Subcutaneous abdominal adipose tissue (tissue), 5 donors: ENCODE data around the gene VSNL1.

Source experiments
- H3K27ac ChIP-seq: one replicate; pipeline ENCODE4 v1.7.0; 2013; ENCODE audit warnings: low read depth, mild to moderate bottlenecking, inconsistent platforms, low read length, moderate library complexity
- H3K27me3 ChIP-seq, 5 donors: one replicate each; pipeline ENCODE4 v1.7.0; 2013; ENCODE audit warnings: low read length in 5 of 5, inconsistent platforms in 1 of 5; ENCODE audit not compliant: control insufficient read depth in 5 of 5, insufficient read depth in 4 of 5
- H3K36me3 ChIP-seq, 5 donors: one replicate each; pipeline ENCODE4 v1.7.0; 2013; ENCODE audit warnings: low read length in 5 of 5; ENCODE audit not compliant: control insufficient read depth in 5 of 5, insufficient read depth in 5 of 5
- H3K4me1 ChIP-seq, 5 donors: one replicate each; pipeline ENCODE4 v1.7.0; 2013; ENCODE audit warnings: low read length in 5 of 5, mild to moderate bottlenecking in 3 of 5, moderate library complexity in 1 of 5; ENCODE audit not compliant: control insufficient read depth in 5 of 5, insufficient read depth in 5 of 5
- H3K4me3 ChIP-seq, 5 donors: one replicate each; pipeline ENCODE4 v1.7.0; 2013; ENCODE audit warnings: low read length in 5 of 5, low read depth in 1 of 5
- H3K9ac ChIP-seq, 5 donors: one replicate each; pipeline ENCODE4 v1.7.0; 2013; ENCODE audit warnings: low read length in 5 of 5, mild to moderate bottlenecking in 4 of 5, moderate library complexity in 3 of 5
- H3K9me3 ChIP-seq, 5 donors: one replicate each; pipeline ENCODE4 v1.7.0; 2013; ENCODE audit warnings: low read length in 5 of 5; ENCODE audit not compliant: control insufficient read depth in 5 of 5
- donor health status: healthy.
- donor health status: healthy.
- donor health status: healthy.
- donor health status: healthy.
- donor health status: healthy.

The VSNL1 gene

DNA sequence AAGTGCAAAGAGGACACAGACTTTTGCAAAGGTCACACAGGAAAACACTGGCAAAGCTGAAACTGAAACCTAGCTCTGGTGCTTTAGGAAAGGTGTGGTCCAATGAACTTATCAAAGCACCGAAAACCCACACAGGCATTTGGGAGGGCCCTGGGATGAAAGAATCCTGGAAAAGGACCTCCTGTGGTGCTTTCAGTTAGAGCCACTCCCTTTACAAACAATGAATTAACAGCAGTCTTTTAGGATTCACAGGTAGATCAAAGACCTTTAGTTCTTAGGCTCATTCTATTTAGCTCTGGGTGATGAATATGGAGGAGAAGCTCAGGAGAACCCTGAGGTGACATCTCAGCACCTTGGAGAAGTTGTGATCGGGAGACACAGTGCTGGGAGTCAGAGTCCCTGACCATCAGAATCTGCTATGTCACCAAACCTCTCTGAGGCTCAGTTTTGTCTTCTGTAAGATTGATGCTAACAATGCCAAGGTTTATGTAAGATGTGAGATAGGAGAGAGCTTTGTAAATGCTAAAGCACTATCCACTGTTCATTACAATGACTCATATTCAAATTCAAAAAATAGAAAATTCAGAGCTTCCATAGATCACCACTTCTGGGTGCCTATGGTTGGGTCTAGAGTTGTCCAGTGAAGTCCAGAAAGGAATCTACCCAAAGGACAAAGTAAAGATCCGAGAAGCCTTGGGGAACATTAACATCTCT is 39.3 kb downstream of the VSNL1 start:
- Histone ChIP-seq H3K27me3 (peaks cover 0 to 3% (median 0%) of the 10 kb centered on the region in 5 donors), H3K4me3 (no peak overlapping the region), H3K4me1 (no peaks in the 10 kb centered on the region), H3K36me3 (no peaks in the 10 kb centered on the region), H3K27ac (no peak overlapping the region), H3K9me3 (no peaks in the 10 kb centered on the region), H3K9ac (no peak overlapping the region)

DNA sequence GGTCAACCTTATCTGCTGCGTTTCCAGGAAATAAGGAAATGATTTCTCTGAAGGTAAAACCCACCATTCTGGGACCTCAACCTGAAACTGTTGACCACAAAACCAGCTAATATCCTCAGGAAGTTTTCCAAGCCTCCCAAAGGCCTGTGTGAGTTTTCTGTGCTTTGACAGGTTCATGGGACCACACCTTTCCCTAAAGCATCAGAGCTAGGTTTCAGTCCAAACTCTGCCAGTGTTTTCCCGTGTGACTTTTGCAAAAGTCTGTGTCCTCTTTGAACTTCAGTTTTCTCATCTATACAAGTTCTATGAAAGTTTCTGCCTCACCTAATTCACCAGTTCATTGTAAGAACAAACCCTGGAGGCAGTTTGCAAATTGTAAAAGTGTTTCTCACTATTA is 39.8 kb downstream of the VSNL1 start:
- Histone ChIP-seq H3K27ac (no peak overlapping the region), H3K27me3 (peaks cover 0 to 3% (median 0%) of the 10 kb centered on the region in 5 donors), H3K4me3 (no peak overlapping the region), H3K9me3 (no peaks in the 10 kb centered on the region), H3K9ac (no peak overlapping the region), H3K36me3 (no peaks in the 10 kb centered on the region), H3K4me1 (no peaks in the 10 kb centered on the region)

DNA sequence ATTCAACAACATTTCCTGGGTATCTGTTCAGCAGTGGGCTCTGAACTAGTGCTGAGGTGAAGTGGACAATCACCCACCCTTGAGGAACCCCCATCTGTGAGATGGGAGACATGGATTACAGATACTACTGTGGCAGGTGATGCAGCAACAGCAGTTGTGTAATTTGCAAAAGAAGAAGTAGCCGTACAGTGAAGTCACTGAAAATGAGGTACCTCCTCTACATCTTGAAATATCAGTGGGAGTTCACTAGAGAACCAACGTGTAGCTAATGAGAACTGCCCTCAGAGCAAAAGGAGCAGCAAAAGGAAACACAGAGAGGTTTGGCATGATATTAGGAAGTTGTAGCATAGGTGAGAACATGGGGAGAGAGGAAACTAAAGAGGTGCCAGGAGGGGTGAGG is 41.3 kb downstream of the VSNL1 start:
- Histone ChIP-seq H3K27me3 (peaks cover 0 to 3% (median 0%) of the 10 kb centered on the region in 5 donors), H3K9me3 (no peaks in the 10 kb centered on the region), H3K27ac (no peak overlapping the region), H3K9ac (no peak overlapping the region), H3K4me3 (no peak overlapping the region), H3K4me1 (no peaks in the 10 kb centered on the region), H3K36me3 (no peaks in the 10 kb centered on the region)

DNA sequence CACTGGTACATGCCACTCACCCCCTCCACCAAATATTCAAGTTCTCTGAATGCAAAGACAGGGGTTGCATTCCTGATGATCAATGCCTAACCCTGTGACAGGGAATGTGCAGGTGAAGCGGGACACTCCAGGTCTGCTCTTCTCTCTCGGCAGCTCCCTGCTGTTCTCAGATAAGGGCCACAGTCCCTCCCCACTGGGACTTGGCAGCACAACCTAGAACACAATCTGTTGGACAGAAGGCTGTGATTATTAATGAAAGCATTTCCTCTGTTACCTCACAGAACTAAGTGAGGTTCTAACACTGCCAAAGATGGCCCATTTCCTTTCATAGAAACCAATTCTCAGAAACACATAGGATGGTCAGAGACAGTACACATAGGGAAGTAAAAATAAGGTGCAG is 42.7 kb downstream of the VSNL1 start:
- no peak overlapping the region for H3K4me3 ChIP-seq
- H3K27me3 ChIP-seq = peaks cover 0 to 4% (median 0%) of the 10 kb centered on the region in 5 donors
- H3K9ac ChIP-seq = no peak overlapping the region
- no peaks in the 10 kb centered on the region for H3K36me3 ChIP-seq
- H3K9me3 ChIP-seq = no peaks in the 10 kb centered on the region
- no peak overlapping the region for H3K27ac ChIP-seq
- no peaks in the 10 kb centered on the region for H3K4me1 ChIP-seq

DNA sequence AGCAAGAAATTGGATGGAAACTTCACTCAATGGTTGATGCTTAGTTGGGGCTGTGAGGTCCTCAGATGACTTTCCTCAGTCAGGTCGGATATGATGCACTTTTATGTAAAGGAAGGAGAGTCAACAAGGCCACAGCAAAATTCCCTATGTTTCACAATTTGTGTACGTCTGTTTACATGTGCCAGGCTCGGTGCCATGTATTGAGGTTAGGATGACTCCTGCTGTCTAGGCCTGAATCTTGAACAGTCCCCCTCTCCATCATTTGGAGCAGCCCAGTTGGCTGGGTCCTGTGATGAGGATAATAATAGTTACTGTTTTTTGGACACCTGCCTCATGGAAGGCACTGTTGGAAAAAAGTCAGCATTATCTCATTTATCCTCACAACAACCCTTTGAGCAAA is 43.1 kb downstream of the VSNL1 start:
- Histone ChIP-seq H3K4me1 (no peaks in the 10 kb centered on the region), H3K36me3 (no peaks in the 10 kb centered on the region), H3K9ac (no peak overlapping the region), H3K27ac (no peak overlapping the region), H3K27me3 (peaks cover 0 to 4% (median 0%) of the 10 kb centered on the region in 5 donors), H3K9me3 (no peaks in the 10 kb centered on the region), H3K4me3 (no peak overlapping the region)

DNA sequence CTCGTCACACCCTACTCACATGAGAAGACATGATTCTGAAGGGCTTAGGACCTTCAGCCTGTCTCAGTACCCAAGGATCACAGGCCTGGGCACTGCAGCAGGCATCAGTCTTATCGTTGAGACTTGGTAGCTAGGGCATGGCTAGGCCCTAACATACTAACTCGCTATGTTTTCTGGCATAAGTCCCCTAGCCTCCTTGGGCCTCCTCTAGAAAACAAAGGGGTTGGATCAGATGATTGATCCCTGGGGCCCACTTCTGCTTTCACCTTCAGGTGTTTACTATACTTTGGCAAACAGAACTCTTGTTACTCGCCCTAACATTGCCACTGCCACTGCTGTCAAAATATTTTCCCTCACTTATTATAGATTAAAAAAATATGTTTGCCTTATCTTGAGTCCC is 44.2 kb downstream of the VSNL1 start:
- Histone ChIP-seq H3K36me3 (no peaks in the 10 kb centered on the region), H3K27me3 (peaks cover 0 to 4% (median 0%) of the 10 kb centered on the region in 5 donors), H3K4me1 (no peaks in the 10 kb centered on the region), H3K9me3 (no peaks in the 10 kb centered on the region), H3K9ac (no peak overlapping the region), H3K4me3 (no peak overlapping the region), H3K27ac (no peak overlapping the region)

DNA sequence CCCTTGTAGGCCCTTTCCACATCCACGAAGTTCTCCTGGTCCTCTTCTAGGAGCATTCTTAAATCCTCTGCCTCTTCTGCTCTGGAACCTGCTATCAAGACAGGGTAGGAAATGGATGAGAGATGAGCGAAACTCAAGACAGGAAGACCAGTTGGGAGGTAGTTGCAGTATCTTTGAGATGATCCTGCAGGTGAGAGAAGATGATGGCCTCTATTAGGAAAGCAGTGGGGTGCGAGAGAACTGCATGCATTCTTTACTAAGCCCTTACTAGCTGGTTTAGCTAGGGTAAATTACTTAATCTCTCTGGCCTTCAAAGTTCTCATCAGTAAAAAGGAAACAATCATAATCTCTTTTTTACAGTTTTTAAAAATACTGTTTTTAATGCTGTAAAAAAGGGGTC is 47.0 kb downstream of the VSNL1 start:
- H3K27ac ChIP-seq = no peak overlapping the region
- H3K9ac ChIP-seq = no peak overlapping the region
- H3K4me3 ChIP-seq = no peak overlapping the region
- H3K9me3 ChIP-seq = no peaks in the 10 kb centered on the region
- H3K27me3 ChIP-seq = peaks cover 0 to 4% (median 0%) of the 10 kb centered on the region in 5 donors
- H3K36me3 ChIP-seq = no peaks in the 10 kb centered on the region
- no peaks in the 10 kb centered on the region for H3K4me1 ChIP-seq

DNA sequence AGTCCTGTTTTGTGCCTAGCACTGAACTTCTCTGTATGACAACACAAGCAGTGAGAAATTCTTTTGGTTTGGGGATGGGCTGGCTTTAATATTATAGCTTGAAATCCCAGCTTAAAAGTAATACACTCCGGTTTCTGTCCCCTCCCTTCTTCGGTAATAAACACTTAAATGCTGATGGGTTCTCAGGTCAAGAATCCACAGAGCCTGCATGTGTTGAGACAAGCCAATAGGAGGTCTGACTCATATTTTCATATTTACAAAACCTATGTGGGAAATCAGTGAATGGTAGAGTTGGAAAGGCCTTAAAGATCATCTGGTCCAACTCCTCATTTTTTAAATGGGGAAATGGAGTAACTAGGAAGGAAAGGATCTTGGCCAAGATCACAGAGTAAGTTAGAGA is 47.5 kb downstream of the VSNL1 start:
- Histone ChIP-seq H3K4me1 (no peaks in the 10 kb centered on the region), H3K27ac (no peak overlapping the region), H3K4me3 (no peak overlapping the region), H3K9ac (no peak overlapping the region), H3K27me3 (peaks cover 0 to 4% (median 0%) of the 10 kb centered on the region in 5 donors), H3K9me3 (no peaks in the 10 kb centered on the region), H3K36me3 (no peaks in the 10 kb centered on the region)

DNA sequence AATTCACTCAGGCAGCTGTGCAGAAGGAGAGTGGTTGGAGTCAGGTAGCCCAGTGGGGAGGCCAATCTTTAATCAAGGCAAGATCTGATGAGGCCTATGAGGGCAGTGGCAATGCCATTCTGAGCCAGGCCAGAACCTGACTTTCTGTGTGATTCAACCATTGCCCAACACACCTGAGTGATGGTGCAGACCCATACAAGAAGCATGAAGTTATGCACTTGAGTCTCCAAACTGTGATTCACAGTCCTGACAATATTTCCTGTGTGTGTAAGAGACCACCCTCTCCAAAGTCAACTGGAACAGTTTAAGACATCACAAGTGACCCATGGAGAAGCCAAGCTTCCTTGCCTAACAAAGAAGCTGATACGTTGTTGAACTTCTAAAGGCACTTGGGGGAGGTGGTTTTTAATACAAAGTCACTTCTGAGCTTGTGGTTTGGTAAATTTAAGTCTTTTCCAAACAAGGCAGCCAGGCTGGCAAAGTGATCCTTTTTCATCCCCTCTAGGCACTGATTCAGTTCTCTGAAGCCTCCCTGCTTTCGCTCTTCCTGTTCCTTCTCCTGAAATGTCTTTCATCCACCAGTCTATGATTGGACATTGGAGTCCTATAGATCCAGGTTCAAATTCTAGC is 49.0 kb downstream of the VSNL1 start:
- Histone ChIP-seq H3K9me3 (no peaks in the 10 kb centered on the region), H3K27me3 (peaks cover 0 to 4% (median 0%) of the 10 kb centered on the region in 5 donors), H3K4me3 (no peak overlapping the region), H3K27ac (no peak overlapping the region), H3K9ac (no peak overlapping the region), H3K36me3 (no peaks in the 10 kb centered on the region), H3K4me1 (no peaks in the 10 kb centered on the region)

DNA sequence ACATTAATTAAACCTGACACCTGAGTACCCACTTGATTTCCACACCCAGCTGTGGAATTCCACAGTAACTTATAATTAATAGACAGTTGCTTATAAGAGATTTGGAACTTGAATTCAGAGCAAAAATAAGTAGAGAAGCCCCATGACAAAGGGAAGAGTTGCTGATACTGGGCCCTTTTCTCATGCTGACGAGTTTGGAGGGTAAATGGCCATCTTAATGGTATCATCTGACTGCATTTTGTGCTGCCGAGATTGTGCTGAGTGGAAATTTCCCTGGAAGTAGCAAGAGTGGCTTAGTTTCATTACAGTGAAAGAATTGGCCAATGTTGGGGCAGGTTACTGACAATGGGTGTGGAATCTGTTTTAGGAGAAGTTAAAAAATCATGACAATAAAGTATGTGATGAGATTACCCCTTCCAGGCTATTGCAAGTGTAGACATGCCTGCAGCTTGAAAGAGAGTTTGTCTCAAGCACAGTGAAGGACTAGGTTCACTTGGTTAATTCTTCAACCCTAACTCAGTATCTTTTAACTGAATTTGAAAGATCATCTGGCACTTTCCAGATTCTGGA is 49.9 kb downstream of the VSNL1 start:
- Histone ChIP-seq H3K4me1 (no peaks in the 10 kb centered on the region), H3K36me3 (no peaks in the 10 kb centered on the region), H3K4me3 (no peak overlapping the region), H3K9me3 (no peaks in the 10 kb centered on the region), H3K27ac (no peak overlapping the region), H3K27me3 (peaks cover 0 to 4% (median 0%) of the 10 kb centered on the region in 5 donors), H3K9ac (no peak overlapping the region)
